ENCODE results near the gene SERPINE3.

The SERPINE3 gene

GRCh38 chr13:51323824-51324511 is 15.5 kb upstream of the SERPINE3 start:
- H3K9ac ChIP-seq = no peak overlapping the region
- no peaks in the 10 kb centered on the region for H3K4me1 ChIP-seq (ENCODE audit: low read depth, poor library complexity, severe bottlenecking)
- no peak overlapping the region for H2AFZ ChIP-seq (ENCODE audit: low read depth)
- H3K27me3 ChIP-seq (ENCODE audit: insufficient read depth, low read depth) = no peaks in the 10 kb centered on the region
- H3K4me3 ChIP-seq (IDR thresholded peaks at IDR 0.05; ENCODE audit: insufficient read depth, low read depth, low read length) = no peak overlapping the region
- TF ChIP-seq CTCF (conservative IDR thresholded peaks at IDR 0.05; ENCODE audit: low read depth, low read length) = no peak
- H3K79me2 ChIP-seq (ENCODE audit: insufficient read depth, low read depth) = no peaks in the 10 kb centered on the region
- no peaks in the 10 kb centered on the region for H4K20me1 ChIP-seq (ENCODE audit: insufficient read depth)
- H3K27ac ChIP-seq = no peak overlapping the region
- no peaks in the 10 kb centered on the region for H3K36me3 ChIP-seq (ENCODE audit: insufficient read depth)
- H3K4me2 ChIP-seq = no peak overlapping the region

DNA sequence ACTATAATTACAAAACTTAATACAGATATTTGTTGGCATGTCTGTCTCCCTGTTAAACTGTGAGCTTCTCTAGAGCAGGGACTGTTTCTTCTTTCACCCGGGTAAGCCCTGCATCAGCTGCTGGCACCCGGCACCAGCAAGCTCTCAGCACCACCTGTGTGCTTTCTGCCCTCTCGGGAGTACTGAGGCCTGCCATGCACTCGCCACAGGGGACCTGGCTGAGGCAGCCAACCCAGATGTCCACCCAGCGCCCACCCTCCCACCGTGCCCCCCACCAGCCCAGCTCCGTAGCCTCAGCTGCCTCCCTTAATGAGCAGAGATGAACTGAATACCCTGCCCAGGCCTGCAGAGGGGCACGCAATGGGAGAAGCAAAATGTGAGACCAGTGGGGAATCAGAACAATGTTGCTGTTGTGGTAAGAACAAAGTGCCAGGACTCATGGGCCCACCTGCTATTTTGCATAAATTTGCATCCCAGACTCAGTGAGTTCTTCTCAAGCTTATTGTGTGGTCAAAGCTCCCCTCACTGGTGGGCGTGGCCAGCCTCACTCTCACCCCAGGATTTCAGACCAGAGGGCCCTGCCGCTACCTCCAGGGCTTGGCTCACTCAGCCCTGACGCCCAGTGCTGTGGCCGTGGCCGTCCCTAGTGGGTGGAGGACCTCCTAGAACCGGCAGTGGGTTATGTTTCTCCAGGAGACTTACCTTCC is 14.6 kb upstream of the SERPINE3 start:
- H3K27me3 ChIP-seq (ENCODE audit: insufficient read depth, low read depth) = no peaks in the 10 kb centered on the region
- TF ChIP-seq CTCF (conservative IDR thresholded peaks at IDR 0.05; ENCODE audit: low read depth, low read length) = no peak
- H4K20me1 ChIP-seq (ENCODE audit: insufficient read depth) = no peaks in the 10 kb centered on the region
- H3K79me2 ChIP-seq (ENCODE audit: insufficient read depth, low read depth) = no peaks in the 10 kb centered on the region
- H3K4me1 ChIP-seq (ENCODE audit: low read depth, poor library complexity, severe bottlenecking) = peaks cover 4% of the 10 kb centered on the region
- H3K27ac ChIP-seq = no peak overlapping the region
- no peaks in the 10 kb centered on the region for H3K36me3 ChIP-seq (ENCODE audit: insufficient read depth)
- H3K4me2 ChIP-seq = no peak overlapping the region
- H3K4me3 ChIP-seq (IDR thresholded peaks at IDR 0.05; ENCODE audit: insufficient read depth, low read depth, low read length) = no peak overlapping the region
- H3K9ac ChIP-seq = no peak overlapping the region
- H2AFZ ChIP-seq (ENCODE audit: low read depth) = no peak overlapping the region

DNA sequence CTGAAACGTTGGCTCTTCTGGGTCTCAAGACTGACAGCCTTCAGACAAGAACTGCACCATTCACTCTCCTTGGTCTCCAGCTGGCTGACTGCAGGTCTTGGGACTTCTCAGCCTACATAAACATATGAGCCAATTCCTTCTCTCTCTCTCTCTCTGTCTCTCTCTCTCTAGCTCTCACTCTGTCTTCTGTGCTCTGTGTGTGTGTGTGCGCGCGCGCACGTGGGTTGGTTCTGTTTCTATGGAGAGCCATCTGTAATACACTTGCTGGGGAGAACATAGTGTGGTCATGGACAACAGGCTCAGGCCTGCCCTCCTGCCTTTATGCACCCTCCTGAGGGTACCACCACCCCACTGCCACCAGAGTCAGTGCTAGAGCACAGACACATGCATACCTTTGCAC is 13.7 kb upstream of the SERPINE3 start:
- Histone ChIP-seq H3K27me3 (ENCODE audit: insufficient read depth, low read depth) (no peaks in the 10 kb centered on the region), H2AFZ (ENCODE audit: low read depth) (no peak overlapping the region), H3K79me2 (ENCODE audit: insufficient read depth, low read depth) (no peaks in the 10 kb centered on the region), H4K20me1 (ENCODE audit: insufficient read depth) (no peaks in the 10 kb centered on the region), H3K4me3 (IDR thresholded peaks at IDR 0.05; ENCODE audit: insufficient read depth, low read depth, low read length) (no peak overlapping the region), H3K4me1 (ENCODE audit: low read depth, poor library complexity, severe bottlenecking) (peaks cover 13% of the 10 kb centered on the region), H3K27ac (no peak overlapping the region), H3K9ac (no peak overlapping the region), H3K36me3 (ENCODE audit: insufficient read depth) (no peaks in the 10 kb centered on the region), H3K4me2 (no peak overlapping the region)
- TF ChIP-seq CTCF (conservative IDR thresholded peaks at IDR 0.05; ENCODE audit: low read depth, low read length) = no peak

DNA sequence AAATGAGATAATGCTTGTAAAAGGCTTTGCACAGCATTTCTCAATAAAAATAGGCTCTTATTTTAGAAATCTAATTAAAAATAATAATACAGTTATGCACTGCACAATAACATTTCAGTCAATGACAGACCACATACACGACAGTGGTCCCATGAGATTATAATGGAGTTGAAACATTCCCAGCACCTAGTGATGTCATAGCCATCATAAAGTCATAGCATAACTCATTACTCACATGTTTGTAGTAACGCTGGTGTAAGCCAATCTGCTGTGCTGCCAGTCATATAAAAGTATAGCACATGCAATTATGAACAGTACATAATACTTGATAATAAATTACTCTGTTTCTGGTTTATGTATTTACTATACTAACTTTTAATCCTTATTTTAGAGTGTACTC is 12.7 kb upstream of the SERPINE3 start:
- H3K9ac ChIP-seq = no peak overlapping the region
- H3K27me3 ChIP-seq (ENCODE audit: insufficient read depth, low read depth) = no peaks in the 10 kb centered on the region
- H3K4me3 ChIP-seq (IDR thresholded peaks at IDR 0.05; ENCODE audit: insufficient read depth, low read depth, low read length) = no peak overlapping the region
- H3K27ac ChIP-seq = no peak overlapping the region
- no peak overlapping the region for H2AFZ ChIP-seq (ENCODE audit: low read depth)
- no peaks in the 10 kb centered on the region for H4K20me1 ChIP-seq (ENCODE audit: insufficient read depth)
- no peak overlapping the region for H3K4me2 ChIP-seq
- peaks cover 23% of the 10 kb centered on the region for H3K4me1 ChIP-seq (ENCODE audit: low read depth, poor library complexity, severe bottlenecking)
- no peaks in the 10 kb centered on the region for H3K36me3 ChIP-seq (ENCODE audit: insufficient read depth)
- no peaks in the 10 kb centered on the region for H3K79me2 ChIP-seq (ENCODE audit: insufficient read depth, low read depth)
- no peak for TF ChIP-seq CTCF (conservative IDR thresholded peaks at IDR 0.05; ENCODE audit: low read depth, low read length)

Measured in KMS-11 (cell line).